ENCODE measurements around the gene RPTOR. TPM values are rescaled to one million over a fixed set of nuclear protein-coding genes. Genes with fewer than 3 reads are reported as not detected.

Gene RPTOR
- total RNA-seq, 2 experiments from 2014 or later, result 48.1 to 87.8 TPM

DNA sequence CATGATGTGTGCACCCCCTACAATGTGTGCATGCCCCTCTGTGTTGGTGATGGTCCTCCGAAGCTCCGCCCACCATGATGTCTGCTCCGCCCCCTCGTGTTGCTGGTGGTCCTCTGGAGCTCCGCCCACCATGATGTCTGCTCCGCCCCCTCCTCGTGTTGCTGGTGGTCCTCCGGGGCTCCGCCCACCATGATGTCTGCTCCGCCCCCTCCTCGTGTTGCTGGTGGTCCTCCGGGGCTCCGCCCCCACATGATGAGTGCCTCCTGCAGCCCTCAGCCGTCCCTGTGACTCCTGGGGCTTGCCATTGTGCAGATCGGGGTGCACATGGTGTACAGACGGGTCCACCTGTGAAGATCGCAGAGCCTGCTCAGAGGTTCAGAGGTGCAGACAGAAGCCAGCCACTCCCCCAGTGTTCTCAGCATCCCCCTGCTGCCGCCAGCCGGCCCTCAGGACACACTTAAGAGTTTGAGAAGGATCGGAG, 317.9 kb downstream of the RPTOR start:
- no peaks in the 10 kb centered on the region for H4K20me1 ChIP-seq (ENCODE audit: insufficient read depth, low read length)
- intact Hi-C loops (cut with micrococcal nuclease; ENCODE audit: unreplicated experiment), result no loop called here
- no peak overlapping the region for H3K4me3 ChIP-seq (ENCODE audit: low read depth, low read length, poor library complexity, severe bottlenecking)
- H3K4me2 ChIP-seq (ENCODE audit: low read length), result no peak overlapping the region
- DNase-seq (ENCODE audit: low spot score), result peak; percentile 33
- ChIA-PET POLR2A (no interaction called here), CTCF (ENCODE audit: unreplicated experiment) (no interaction called here)
- no peaks in the 10 kb centered on the region for H3K79me2 ChIP-seq (ENCODE audit: insufficient read depth, low read depth, low read length)
- BruUV-seq (replicated peaks), result no TSS peak
- H3K36me3 ChIP-seq (ENCODE audit: insufficient read depth, low read length), result peaks cover 30% of the 10 kb centered on the region
- H3K4me1 ChIP-seq (ENCODE audit: insufficient read depth, low read length, poor library complexity, severe bottlenecking), result no peaks in the 10 kb centered on the region
- no peaks in the 10 kb centered on the region for H3K9me3 ChIP-seq (ENCODE audit: low read length)
- no peaks in the 10 kb centered on the region for H3K9me2 ChIP-seq (ENCODE audit: insufficient read depth, low read length)
- no peak overlapping the region for H3K27ac ChIP-seq (ENCODE audit: low read depth, low read length, poor library complexity, severe bottlenecking)
- TF ChIP-seq EZH2phosphoT487 (IDR thresholded peaks at IDR 0.05; ENCODE audit: borderline replicate concordance, low read depth, low read length) (no peak), CTCF (conservative IDR thresholded peaks at IDR 0.05; ENCODE audit: low read length) (no peak)
- no peak overlapping the region for H2AFZ ChIP-seq (ENCODE audit: low read length)

- Histone ChIP-seq H2AFZ (ENCODE audit: low read length) (no peak overlapping the region), H3K9me2 (ENCODE audit: insufficient read depth, low read length) (no peaks in the 10 kb centered on the region), H4K20me1 (ENCODE audit: insufficient read depth, low read length) (no peaks in the 10 kb centered on the region), H3K4me1 (ENCODE audit: insufficient read depth, low read length, poor library complexity, severe bottlenecking) (no peaks in the 10 kb centered on the region), H3K27ac (ENCODE audit: low read depth, low read length, poor library complexity, severe bottlenecking) (no peak overlapping the region), H3K36me3 (ENCODE audit: insufficient read depth, low read length) (peaks cover 30% of the 10 kb centered on the region), H3K79me2 (ENCODE audit: insufficient read depth, low read depth, low read length) (no peaks in the 10 kb centered on the region), H3K4me2 (ENCODE audit: low read length) (no peak overlapping the region), H3K9me3 (ENCODE audit: low read length) (no peaks in the 10 kb centered on the region), H3K4me3 (ENCODE audit: low read depth, low read length, poor library complexity, severe bottlenecking) (no peak overlapping the region)
- ChIA-PET POLR2A (no interaction called here), CTCF (ENCODE audit: unreplicated experiment) (no interaction called here)
- DNase-seq (ENCODE audit: low spot score), result no peak
- TF ChIP-seq EZH2phosphoT487 (IDR thresholded peaks at IDR 0.05; ENCODE audit: borderline replicate concordance, low read depth, low read length) (no peak), CTCF (conservative IDR thresholded peaks at IDR 0.05; ENCODE audit: low read length) (no peak)
- BruUV-seq (replicated peaks), result no TSS peak
- intact Hi-C loops (cut with micrococcal nuclease; ENCODE audit: unreplicated experiment), result no loop called here
Measured at GRCh38 chr17:80862978-80863377, 318.3 kb downstream of the RPTOR start.

GRCh38 chr17:80863626-80864025, 319.0 kb downstream of the RPTOR start:
- Histone ChIP-seq H3K79me2 (ENCODE audit: insufficient read depth, low read depth, low read length) (no peaks in the 10 kb centered on the region), H4K20me1 (ENCODE audit: insufficient read depth, low read length) (no peaks in the 10 kb centered on the region), H3K4me2 (ENCODE audit: low read length) (no peak overlapping the region), H3K9me2 (ENCODE audit: insufficient read depth, low read length) (no peaks in the 10 kb centered on the region), H3K27ac (ENCODE audit: low read depth, low read length, poor library complexity, severe bottlenecking) (no peak overlapping the region), H2AFZ (ENCODE audit: low read length) (no peak overlapping the region), H3K4me3 (ENCODE audit: low read depth, low read length, poor library complexity, severe bottlenecking) (no peak overlapping the region), H3K4me1 (ENCODE audit: insufficient read depth, low read length, poor library complexity, severe bottlenecking) (no peaks in the 10 kb centered on the region), H3K9me3 (ENCODE audit: low read length) (no peaks in the 10 kb centered on the region), H3K36me3 (ENCODE audit: insufficient read depth, low read length) (peaks cover 30% of the 10 kb centered on the region)
- ChIA-PET POLR2A (no interaction called here), CTCF (ENCODE audit: unreplicated experiment) (no interaction called here)
- no TSS peak for BruUV-seq (replicated peaks)
- intact Hi-C loops (cut with micrococcal nuclease; ENCODE audit: unreplicated experiment), result no loop called here
- TF ChIP-seq EZH2phosphoT487 (IDR thresholded peaks at IDR 0.05; ENCODE audit: borderline replicate concordance, low read depth, low read length), result no peak
- TF ChIP-seq CTCF (conservative IDR thresholded peaks at IDR 0.05; ENCODE audit: low read length), result no peak
- no peak for DNase-seq (ENCODE audit: low spot score)

All from OCI-LY7 (cell line).